Measurements from ENCODE around the gene HECTD4.
"Not testable (repeated sequence)": the region's sequence is repeated elsewhere in the genome, so short reads cannot be mapped to it uniquely, and the experiment has no call there.

The HECTD4 gene

GRCh38 chr12:112347581-112347982 is 34.6 kb downstream of the HECTD4 start:
- TF ChIP-seq ZFX (IDR thresholded peaks at IDR 0.05), result no peak
- TF ChIP-seq, protein P1, sequence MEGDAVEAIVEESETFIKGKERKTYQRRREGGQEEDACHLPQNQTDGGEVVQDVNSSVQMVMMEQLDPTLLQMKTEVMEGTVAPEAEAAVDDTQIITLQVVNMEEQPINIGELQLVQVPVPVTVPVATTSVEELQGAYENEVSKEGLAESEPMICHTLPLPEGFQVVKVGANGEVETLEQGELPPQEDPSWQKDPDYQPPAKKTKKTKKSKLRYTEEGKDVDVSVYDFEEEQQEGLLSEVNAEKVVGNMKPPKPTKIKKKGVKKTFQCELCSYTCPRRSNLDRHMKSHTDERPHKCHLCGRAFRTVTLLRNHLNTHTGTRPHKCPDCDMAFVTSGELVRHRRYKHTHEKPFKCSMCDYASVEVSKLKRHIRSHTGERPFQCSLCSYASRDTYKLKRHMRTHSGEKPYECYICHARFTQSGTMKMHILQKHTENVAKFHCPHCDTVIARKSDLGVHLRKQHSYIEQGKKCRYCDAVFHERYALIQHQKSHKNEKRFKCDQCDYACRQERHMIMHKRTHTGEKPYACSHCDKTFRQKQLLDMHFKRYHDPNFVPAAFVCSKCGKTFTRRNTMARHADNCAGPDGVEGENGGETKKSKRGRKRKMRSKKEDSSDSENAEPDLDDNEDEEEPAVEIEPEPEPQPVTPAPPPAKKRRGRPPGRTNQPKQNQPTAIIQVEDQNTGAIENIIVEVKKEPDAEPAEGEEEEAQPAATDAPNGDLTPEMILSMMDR (conservative IDR thresholded peaks at IDR 0.05), result no peak
- H3K27ac ChIP-seq, result no peak overlapping the region

DNA sequence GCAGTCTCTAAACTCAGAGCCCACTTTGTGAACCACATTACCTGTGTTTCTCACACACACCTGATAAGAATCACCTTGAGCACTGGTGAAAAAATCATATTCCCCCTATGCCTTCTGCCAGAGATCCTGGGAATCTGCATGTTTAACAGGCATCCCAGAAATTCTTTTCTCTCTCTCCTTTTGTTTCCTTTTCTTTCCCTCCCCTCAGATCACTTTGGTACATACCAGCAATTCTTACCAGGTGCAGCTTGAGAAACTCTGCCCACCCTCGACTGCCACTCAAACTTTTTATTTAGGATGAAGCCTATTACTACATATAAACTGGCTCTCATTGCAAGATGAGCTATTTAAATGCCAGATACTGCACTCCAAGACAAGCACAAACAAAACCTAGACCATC is 36.0 kb downstream of the HECTD4 start:
- TF ChIP-seq, protein P1 (conservative IDR thresholded peaks at IDR 0.05), result no peak
- no peak for TF ChIP-seq ZFX (IDR thresholded peaks at IDR 0.05)
- H3K27ac ChIP-seq, result no peak overlapping the region

- TF ChIP-seq ZFX (IDR thresholded peaks at IDR 0.05), result no peak
- TF ChIP-seq, protein P1 (conservative IDR thresholded peaks at IDR 0.05), result no peak
Observed at GRCh38 chr12:112344220-112344619, 38.0 kb downstream of the HECTD4 start.

DNA sequence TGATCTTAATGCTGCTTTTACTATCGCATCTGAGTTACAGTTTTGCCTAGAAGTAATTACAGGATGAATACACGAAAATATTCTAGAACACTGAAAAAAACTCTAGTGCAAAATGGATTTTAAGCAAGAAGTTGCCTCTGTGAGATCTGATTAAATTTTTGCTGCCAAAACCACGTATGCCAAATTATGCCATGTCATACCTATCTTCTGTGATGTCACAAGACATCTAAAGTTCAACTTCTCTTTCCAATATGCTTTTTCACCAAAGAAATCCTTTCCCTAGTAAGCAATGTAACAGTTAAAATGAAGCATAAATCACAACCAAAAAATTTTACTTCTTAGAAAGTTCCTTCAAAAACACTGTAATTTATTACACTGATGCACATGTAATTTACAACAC is 39.6 kb downstream of the HECTD4 start:
- TF ChIP-seq ZFX (IDR thresholded peaks at IDR 0.05), result no peak
- TF ChIP-seq, protein P1 (conservative IDR thresholded peaks at IDR 0.05), result no peak
- no peak overlapping the region for H3K27ac ChIP-seq

More at GRCh38 chr12:112344220-112344619, 38.0 kb downstream of the HECTD4 start:
- H3K27ac ChIP-seq, result no peak overlapping the region

- no peak overlapping the region for H3K27ac ChIP-seq
Observed at GRCh38 chr12:112341046-112341825, 41.0 kb downstream of the HECTD4 start.

GRCh38 chr12:112340230-112340629 is 42.0 kb downstream of the HECTD4 start:
- H3K27ac ChIP-seq, result no peak overlapping the region
- TF ChIP-seq, protein P1 (conservative IDR thresholded peaks at IDR 0.05), result no peak
- no peak for TF ChIP-seq ZFX (IDR thresholded peaks at IDR 0.05)

More at GRCh38 chr12:112341046-112341825, 41.0 kb downstream of the HECTD4 start:
- no peak for TF ChIP-seq ZFX (IDR thresholded peaks at IDR 0.05)
- TF ChIP-seq, protein P1 (conservative IDR thresholded peaks at IDR 0.05), result no peak

DNA sequence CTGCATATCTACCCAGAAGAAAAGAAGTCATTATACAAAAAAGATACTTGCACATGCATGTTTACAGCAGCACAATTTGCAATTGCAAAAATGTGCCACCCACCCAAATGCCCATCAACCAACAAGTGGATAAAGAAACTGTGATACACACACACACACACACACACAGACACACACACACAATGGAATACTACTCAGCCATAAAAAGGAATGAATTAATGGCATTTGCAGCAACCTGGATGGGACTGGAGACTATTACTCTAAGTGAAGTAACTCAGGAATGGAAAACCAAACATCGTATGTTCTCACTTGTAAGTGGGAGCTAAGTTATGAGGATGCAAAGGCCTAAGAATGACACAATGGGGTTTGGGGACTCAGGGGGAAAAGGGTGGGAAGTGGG is 47.2 kb downstream of the HECTD4 start:
- not testable (repeated sequence) for H3K27ac ChIP-seq

GRCh38 chr12:112333019-112333418 is 49.2 kb downstream of the HECTD4 start:
- no peak overlapping the region for H3K27ac ChIP-seq
- TF ChIP-seq, protein P1 (conservative IDR thresholded peaks at IDR 0.05), result no peak
- TF ChIP-seq ZFX (IDR thresholded peaks at IDR 0.05), result no peak
